AG20443 (cell line): Measurements from ENCODE around the gene KCNJ14.
"Not testable (repeated sequence)": the region's sequence is repeated elsewhere in the genome, so short reads cannot be mapped to it uniquely, and the experiment has no call there.

ENCODE experiments used
- DNase-seq: peaks from one replicate; pipeline ENCODE4 v3.0.0; 2012; ENCODE audit warnings: low spot score, mixed read lengths

The KCNJ14 gene

GRCh38 chr19:48488478-48488877 is 33.1 kb downstream of the KCNJ14 start:
- not testable (repeated sequence) for DNase-seq

- DNase-seq = peak; percentile 81
These were observed 34.3 kb downstream of the KCNJ14 start for GRCh38 chr19:48489608-48490216.

GRCh38 chr19:48490981-48491792 is 35.8 kb downstream of the KCNJ14 start:
- DNase-seq = peak; percentile 67

GRCh38 chr19:48491793-48492123 is 36.4 kb downstream of the KCNJ14 start:
- DNase-seq = no peak

GRCh38 chr19:48492925-48493717 is 37.7 kb downstream of the KCNJ14 start:
- DNase-seq = peak; percentile 99

- DNase-seq = no peak
These were observed 38.5 kb downstream of the KCNJ14 start for GRCh38 chr19:48493718-48494401.

- DNase-seq = no peak
These were observed 40.0 kb downstream of the KCNJ14 start for GRCh38 chr19:48495396-48495795.

- DNase-seq = no peak
These were observed 41.8 kb downstream of the KCNJ14 start for GRCh38 chr19:48496959-48497727.

- no peak for DNase-seq
These were observed 42.6 kb downstream of the KCNJ14 start for GRCh38 chr19:48497728-48498594.

GRCh38 chr19:48498595-48499311 is 43.4 kb downstream of the KCNJ14 start:
- DNase-seq = no peak

GRCh38 chr19:48499316-48500090 is 44.1 kb downstream of the KCNJ14 start:
- no peak for DNase-seq

GRCh38 chr19:48500830-48501493 is 45.6 kb downstream of the KCNJ14 start:
- no peak for DNase-seq

- no peak for DNase-seq
These were observed 46.3 kb downstream of the KCNJ14 start for GRCh38 chr19:48501494-48502349.

GRCh38 chr19:48502350-48503018 is 47.1 kb downstream of the KCNJ14 start:
- DNase-seq = no peak

- peak; percentile 64 for DNase-seq
These were observed 50.9 kb downstream of the KCNJ14 start for GRCh38 chr19:48506138-48506733.

- no peak for DNase-seq
These were observed 52.6 kb downstream of the KCNJ14 start for GRCh38 chr19:48507911-48508439.
